Left cardiac atrium (tissue), 4 donors: ENCODE data around the gene SLCO4A1. TPM values are rescaled to one million over a fixed set of nuclear protein-coding genes. Genes with fewer than 3 reads are reported as not detected.

Source experiments
- ATAC-seq, 2 donors: fragments of 200-7000 bp; cut with Tn5 transposase; one replicate each; pipeline ENCODE4 v1.9.1; 2020; ENCODE audit warnings: mild to moderate bottlenecking in 2 of 2, moderate library complexity in 2 of 2
- DNase-seq: peaks from one replicate; pipeline ENCODE4 v3.0.0-alpha.2; 2020
- intact Hi-C, 2 donors: fragments of 100-400 bp; cut with DNase I; formaldehyde crosslinking; loops; one replicate each; pipeline versions ENCODE4 v1.14.1 to v1.15.1; 2022 to 2023
- total RNA-seq, 2 donors: library from RNA; stranded (reverse); fragmentation: NEBNext Ultra II Directional; extraction: Animal tissue kit (Norgen Biotek cat#: 25700); gene quantifications; one replicate each; pipeline ENCODE4 v1.2.1, GENCODE V29; 2021
- donor health status: DM: no; HTN: yes; CAD: no.
- donor health status: DM: no; HTN: yes; CAD: no; lungs with severe emphysema.
- donor health status: DM: yes; HTN: yes; CAD: no.
- donor health status: Dilated cardiomyopathy.

The SLCO4A1 gene
- total RNA-seq, 2 donors from 2014 or later, result 15.1 to 35.5 TPM

DNA sequence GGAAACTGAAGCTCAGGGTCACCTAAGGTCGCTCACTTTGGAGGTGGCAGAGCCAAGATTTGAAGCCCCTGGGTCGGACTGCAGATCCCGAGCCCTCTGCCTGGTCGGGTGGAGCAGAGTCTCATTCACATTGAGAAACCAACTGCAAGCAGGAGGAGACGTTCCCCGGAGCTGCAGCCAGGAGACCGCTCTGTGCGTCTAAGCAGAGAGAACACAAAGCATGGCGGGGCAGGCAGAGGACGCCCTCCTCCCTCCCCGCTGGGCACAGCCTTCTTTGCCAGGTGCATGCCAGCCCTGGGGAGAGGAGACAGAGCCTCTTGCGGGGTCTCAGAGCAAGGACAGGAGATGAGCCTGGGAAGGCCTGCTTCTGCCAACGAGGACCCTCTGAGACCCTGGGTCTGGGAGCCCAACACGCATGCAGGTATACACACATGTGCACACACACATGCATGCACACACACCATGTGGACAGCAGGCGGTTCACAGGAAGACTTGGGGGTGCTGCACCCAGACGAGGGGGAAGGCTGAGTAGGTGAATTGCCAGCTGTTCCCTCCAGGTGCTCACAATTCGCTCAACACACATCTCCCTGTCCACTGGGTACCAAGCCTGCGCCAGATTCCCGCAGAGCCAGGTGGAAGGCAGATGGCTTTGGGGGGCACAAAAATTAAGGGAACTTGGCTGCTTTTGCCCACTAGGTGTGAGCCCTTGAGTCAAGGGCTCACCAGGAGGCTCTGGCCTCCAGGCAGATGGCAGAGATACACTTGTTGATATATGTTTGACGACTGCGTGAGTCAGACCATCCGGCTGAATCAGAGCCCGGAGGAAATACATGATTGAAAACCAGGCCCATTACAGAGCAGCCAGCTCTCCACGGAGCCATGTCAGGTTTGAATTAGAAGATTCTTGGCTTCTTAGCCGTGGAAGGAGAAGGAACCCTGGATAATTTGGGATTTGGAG lies 60.9 kb downstream of the SLCO4A1 start:
- intact Hi-C loops, result no loop called here
- ATAC-seq (peak in 1 of 2 donors; percentile 55), DNase-seq (no peak)

DNA sequence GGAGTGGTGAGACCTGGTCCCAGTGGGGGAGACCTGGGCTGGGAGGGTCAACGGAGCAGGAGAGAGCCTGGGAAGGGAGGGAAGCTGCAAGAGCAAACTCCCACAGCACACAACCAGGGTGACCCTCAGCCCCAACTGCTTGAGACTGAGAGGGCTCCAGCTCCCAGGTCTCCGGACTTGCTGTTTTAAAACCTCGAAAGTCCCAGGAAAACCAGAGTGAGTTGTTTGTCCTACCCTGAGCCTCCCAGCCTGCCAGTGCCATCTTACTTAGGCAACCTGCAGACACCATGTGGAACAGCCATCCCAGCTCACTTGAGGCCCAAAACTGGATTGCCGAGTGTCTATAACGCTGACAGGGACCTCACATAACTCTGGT lies 61.5 kb downstream of the SLCO4A1 start:
- DNase-seq, result no peak
- ATAC-seq, result no peak
- intact Hi-C loops, result no loop called here

DNA sequence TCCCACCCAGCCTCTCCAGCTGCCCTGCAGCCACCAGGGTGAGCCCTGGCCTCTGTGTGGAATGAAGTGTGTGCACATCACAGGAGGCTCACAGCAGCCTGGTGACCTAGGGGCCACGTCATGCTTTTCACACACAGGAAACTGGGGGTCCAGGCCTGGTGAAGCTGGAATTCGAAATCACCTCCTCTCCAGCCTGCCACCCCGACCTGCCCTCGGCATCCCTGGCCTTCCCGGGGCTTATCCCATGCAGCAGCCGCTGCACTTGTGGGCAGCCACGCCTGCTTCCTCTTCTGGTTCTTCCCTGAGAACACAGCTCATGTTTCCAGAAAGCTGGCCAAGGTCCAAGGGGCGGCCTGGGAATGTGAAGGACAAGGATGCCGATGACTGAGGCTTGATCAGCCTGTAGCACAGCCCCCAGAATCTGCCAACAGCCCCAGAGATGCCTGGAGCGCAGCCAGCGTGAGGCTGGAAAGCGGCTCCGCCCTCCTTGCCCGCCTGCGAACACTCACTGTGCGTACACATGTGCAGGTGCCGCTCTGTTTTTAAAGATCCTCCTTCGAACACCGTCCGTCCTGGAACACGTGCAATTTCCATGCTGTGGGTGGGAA lies 62.1 kb downstream of the SLCO4A1 start:
- ATAC-seq (peak; percentile 78 to 81), DNase-seq (peak; percentile 92)
- intact Hi-C loops, result no loop called here

DNA sequence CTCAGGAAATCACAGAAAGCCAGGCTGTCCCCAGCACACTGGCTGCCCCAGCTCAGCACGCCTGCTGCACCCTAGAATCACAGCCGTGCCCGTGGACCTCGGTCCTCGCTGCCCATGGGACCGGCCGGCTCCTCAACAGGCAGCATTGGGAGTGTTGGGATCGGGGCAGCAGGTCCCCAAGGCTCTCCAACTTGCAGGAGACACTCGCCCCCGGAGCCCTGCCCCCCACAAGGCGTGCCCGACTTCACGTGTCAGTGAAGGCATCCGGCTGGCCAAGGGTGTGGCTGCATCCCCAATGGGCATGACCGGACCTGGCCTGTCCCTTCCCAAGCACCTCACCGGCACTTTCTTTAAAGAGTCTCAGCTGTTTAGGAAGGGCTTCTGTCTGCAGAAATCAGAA lies 63.3 kb downstream of the SLCO4A1 start:
- DNase-seq, result no peak
- ATAC-seq, result no peak
- intact Hi-C loops, result no loop called here

DNA sequence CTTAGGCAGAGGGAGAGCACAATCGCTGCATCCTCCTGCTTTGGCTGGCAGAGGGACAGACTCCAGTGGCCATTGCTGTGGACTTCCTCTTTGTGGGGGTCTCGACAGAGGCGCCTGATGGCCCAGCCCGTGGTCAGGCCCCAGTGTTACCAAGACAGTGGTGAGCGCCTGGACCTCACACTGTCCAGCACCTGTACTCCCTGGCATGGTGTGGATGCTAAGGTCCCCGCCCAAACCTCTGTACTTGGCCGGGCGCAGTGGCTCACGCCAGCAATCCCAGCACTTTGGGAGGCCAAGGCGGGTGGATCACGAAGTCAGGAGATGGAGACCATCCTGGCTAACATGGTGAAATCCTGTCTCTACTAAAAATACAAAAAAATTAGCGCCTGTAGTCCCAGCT lies 64.0 kb downstream of the SLCO4A1 start:
- intact Hi-C loops, result no loop called here
- no peak for DNase-seq
- no peak for ATAC-seq

DNA sequence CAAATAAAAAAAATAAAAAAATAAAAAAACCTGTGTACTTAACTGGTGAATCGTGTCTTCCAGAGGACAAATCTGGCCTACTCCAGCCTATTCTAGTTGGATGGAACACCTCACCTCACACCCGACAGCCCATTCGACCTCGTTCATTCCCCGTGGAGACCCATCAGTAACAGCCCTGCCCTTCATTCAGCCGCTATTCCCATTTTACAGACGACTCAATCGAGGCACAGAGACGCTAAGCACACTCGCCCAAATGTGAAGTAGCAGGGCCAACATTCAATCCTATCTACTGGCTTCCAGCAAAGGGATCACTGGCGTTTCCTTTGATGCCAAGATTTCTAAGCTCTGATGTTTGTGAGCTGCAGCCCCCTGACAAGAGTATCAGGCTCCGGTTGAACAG lies 64.6 kb downstream of the SLCO4A1 start:
- DNase-seq (no peak), ATAC-seq (no peak)
- intact Hi-C loops, result no loop called here

DNA sequence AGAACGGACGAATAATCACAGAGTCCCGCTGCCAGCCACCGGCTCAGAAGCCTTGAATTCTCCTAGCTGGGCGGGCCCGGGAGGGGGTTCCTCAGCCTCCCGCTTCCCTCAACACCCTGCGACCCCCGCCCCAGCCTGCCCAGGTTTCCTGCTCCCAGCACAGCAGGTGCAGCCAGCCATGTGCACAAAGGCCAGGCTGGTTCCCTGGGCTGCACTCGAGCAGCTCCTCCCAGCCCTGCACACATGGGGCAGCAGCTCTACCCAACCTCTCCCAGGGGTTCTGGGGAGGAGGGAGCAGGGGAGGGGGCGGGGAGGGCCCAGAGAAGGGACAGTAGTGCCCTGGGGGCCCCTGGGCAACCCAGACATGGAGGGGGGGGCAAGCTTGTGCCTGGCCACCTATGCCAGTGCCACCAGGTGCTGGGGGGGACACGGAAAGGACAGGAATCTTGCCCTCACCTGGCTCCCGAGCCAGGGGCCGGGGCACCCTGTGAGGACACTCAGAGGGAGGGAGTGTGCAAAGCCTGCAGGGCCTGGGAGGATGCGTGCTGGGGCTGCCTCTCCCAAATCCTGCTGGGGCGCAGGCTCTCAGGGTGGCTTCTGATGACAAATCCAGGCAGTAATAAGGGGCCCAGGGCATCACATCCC lies 65.1 kb downstream of the SLCO4A1 start:
- DNase-seq (no peak), ATAC-seq (no peak)
- intact Hi-C loops, result no loop called here

DNA sequence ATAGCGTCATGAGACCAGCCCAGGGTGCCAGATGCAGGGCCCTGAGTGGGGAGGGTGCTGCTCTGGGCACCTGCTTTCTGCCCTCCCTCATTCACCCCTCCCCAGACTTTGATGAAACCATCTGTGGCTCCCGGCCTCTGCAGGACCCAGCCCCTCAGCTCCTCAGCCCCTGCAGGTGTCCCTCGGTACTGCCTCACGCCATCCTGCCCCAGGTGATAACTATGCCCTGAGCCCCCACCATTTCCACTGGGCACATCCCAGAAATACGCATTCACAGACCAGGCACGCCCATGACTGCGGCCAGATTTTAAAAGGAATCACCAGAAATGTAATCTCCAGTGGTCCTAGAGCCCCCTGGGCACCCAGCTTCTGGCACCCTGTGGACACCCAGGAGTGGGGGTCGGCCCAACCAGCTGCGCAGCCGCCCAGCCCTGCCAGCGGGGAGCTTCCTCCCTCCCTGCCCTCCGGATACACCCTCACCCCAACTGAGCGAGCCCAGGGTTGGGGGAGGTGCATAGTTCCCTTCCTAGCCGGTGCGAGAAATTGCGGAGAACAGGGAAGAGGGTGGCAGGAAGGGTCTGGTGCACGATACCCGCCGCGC lies 65.7 kb downstream of the SLCO4A1 start:
- DNase-seq (no peak), ATAC-seq (no peak)
- intact Hi-C loops, result no loop called here

DNA sequence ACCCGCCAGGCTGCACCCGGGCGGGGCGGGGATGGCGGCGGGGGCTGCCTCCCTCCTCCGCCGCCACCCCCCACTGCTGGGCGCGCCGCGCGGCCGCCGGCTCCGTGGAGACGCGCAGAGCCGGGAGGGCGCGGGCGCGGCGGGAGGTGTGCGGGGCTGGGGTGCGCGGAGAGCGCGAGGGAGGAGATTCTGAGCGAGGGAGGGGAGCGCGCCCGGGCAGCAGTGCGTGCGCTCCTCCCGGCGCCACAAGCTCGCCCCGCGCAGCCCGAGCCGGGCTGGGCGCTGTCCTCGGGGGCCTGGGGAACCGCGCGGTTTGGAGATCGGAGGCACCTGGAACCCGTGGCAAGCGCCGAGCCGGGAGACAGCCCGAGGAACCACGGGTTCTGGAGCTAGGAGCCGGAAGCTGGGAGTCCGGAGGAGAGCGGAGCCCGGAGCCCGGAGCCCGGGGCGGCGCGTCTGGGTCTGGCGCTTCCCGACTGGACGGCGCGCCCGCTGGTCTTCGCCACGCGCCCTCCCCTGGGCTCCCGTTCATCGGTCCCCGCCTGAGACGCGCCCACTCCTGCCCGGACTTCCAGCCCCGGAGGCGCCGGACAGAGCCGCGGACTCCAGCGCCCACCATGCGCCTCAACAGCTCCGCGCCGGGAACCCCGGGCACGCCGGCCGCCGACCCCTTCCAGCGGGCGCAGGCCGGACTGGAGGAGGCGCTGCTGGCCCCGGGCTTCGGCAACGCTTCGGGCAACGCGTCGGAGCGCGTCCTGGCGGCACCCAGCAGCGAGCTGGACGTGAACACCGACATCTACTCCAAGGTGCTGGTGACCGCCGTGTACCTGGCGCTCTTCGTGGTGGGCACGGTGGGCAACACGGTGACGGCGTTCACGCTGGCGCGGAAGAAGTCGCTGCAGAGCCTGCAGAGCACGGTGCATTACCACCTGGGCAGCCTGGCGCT lies 66.6 kb downstream of the SLCO4A1 start, which contains the start of gene NTSR1:
TSS of gene NTSR1 (plus strand) at position 246 of the 946 bp plus-strand sequence. CDS start at position 618, 372 bp downstream.
- no peak for DNase-seq
- ATAC-seq, result no peak
- intact Hi-C loops, result no loop called here

DNA sequence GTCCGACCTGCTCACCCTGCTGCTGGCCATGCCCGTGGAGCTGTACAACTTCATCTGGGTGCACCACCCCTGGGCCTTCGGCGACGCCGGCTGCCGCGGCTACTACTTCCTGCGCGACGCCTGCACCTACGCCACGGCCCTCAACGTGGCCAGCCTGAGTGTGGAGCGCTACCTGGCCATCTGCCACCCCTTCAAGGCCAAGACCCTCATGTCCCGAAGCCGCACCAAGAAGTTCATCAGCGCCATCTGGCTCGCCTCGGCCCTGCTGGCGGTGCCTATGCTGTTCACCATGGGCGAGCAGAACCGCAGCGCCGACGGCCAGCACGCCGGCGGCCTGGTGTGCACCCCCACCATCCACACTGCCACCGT lies 67.2 kb downstream of the SLCO4A1 start:
- intact Hi-C loops, result no loop called here
- ATAC-seq (no peak), DNase-seq (no peak)

DNA sequence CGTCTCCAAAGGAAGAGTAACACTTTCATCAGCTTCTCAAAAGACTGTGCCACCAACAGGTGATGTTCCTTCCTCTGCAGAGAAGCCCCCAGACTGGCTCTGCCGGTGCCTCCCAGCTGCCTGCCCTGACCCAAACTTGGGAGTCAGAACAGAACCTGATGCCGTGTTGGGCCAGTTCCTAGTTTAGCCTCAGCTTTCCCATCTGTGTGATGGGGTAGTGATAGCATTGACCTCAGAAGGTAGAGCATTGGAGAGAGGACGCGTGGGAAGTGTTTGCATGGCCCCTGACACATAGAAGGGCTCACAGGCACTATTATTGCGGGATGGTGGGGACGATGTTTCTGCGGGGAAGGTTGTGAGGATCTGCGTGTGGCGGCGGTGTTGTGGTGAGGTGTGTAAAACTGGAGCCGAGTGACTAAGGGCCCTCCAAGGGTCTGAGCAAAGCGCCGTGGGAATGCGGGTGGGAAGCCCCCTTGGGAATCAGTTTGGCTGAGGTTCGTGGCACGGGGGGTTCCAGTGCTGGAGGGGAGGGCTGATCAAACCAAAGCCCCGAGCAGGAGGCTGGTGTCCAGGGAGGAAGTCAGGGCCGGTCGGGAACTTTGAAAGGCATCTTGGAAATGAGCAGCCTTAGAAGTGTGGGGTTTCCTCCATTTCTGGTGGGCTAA lies 68.0 kb downstream of the SLCO4A1 start:
- intact Hi-C loops, result no loop called here
- ATAC-seq, result no peak
- no peak for DNase-seq

DNA sequence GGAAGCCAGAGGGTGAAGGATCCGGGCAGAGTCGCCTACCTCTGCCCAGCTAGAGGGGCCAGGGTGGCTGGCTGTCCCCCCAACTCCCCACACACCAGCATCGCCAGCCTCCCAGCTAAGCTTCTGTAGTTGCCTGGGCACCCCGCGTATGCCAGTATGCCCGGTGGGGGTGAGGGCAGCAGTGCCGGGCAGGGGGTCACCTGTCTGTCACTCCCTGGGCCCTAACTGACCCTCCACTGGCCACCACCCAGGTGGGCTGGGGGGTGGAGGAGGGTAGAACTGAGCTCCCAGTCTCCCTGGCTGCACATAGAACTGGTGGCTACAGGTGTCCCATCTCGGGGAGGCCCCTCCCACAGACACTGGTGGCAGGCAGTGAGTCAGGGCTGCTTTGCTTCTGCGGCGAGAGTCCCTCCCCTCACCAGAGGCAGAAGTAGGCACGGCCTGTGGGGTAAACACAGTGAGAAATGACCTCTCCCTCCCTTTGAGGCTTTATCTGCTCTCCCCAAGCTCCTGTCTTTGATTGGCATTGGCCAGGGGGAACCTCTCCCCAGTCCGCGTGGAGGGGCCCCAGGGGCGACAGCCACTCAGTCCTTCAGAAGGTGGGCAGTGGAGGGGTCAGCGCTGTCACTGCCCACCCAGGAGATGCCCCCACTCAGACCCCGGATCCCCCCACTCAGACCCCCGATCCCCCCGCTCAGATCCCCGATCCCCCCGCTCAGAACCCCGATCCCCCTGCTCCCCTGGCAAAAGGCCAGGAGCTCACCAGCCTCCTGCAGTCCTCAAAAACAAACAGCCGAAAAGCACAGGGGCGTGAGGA lies 68.8 kb downstream of the SLCO4A1 start:
- intact Hi-C loops, result no loop called here
- ATAC-seq, result no peak
- DNase-seq, result no peak

DNA sequence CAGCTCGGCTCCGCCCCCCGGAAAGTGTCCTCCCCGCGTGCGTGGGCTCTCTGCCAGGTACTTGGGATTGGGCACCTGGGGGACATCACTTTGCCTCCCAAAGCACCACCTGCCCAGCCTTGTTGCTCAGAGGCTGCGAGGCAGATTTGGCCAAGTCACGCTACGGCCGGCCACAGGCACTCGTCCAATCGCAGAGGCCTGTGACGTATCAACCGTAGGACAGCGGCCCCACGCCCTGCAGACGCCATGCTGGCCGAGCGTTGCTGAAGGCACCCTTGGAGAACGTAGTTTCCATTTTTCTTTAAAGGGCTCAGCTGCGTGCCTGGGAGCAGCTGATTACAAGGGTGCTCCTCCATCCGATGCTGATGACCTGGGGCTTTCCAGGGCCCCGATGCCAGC lies 69.4 kb downstream of the SLCO4A1 start:
- intact Hi-C loops, result no loop called here
- ATAC-seq, result no peak

DNA sequence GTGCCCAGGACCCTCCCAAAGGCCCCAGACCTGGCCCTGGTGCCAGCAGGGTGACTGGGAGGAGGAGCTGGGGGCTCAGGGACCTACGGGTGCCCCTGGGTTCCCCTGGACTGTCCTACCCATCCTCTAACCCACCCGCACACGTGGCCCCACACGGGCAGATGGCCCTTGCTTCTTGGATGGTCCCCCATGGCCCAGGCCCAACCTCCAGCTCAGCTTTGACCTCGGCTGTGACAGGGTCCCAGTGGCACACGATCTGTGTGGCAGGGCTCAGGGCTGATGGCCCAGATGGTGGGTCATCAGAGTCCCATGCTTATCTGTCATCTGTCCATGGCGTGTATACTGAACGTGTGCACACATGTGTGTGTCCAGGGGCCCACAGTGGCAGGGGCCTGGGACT lies 70.3 kb downstream of the SLCO4A1 start:
- intact Hi-C loops, result no loop called here
- ATAC-seq (no peak), DNase-seq (no peak)

More for the DNA sequence above, 69.4 kb downstream of the SLCO4A1 start:
- no peak for DNase-seq

DNA sequence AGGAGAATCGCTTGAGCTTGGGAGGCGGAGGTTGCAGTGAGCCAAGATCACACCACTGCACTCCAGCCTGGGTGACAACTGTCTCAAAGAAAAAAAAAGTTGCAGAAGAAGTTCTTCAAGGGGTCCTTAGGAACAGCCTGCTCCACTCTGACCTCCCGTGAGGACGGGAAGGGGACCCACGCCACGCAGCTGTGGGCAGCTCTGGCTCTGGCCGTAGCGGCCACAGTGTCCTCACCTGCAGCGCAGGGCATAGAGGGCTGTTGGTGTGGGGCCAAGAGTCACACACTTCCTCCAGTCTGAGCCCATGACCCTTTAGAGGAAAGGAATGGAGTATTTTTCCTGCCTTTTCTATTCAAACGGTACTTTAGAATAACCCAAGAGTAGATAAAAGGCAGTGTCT lies 71.7 kb downstream of the SLCO4A1 start:
- ATAC-seq, result no peak
- no peak for DNase-seq
- intact Hi-C loops, result no loop called here

DNA sequence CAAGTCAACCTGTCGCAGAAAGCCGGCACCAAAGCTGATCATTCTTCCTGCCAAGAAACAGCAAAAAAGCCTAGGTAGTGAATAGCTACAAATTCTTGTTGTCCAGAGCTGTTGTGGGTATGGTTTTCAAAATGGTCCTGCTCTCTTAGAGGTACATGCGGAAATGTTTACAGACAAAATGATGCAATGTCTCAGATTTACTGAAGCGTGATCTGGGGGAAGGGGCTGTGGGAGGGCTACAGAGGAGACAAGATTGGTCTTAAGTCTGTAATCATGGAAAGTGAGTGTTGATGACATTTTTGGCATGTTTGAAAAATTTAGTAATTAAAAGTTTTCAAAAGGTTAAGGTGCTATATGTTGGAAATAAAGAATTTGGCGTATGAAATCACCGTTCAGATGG lies 72.5 kb downstream of the SLCO4A1 start:
- ATAC-seq, result no peak
- intact Hi-C loops, result no loop called here
- no peak for DNase-seq

DNA sequence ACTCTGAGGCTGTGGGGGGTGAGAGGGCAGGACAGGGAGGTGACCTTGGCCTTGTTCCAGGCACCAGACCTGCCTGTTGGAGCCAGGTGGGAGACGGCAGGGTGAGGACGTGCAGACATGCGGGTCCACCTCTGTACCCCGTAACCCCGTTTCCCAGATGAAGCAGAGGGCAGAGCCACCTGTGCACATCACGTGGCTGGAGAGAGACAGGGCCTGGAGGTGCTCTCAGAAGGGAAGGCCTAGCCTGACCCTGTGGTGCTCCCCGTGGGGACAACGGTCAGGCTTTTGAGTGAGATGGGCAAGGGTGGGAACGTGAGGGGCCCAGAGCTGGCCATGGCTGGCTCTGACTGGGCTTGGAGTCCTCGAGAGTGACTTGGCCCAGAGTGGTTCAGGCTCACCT lies 72.9 kb downstream of the SLCO4A1 start:
- ATAC-seq (no peak), DNase-seq (no peak)
- intact Hi-C loops, result no loop called here
